ENCODE data around the gene CLTCL1.
"Not testable (repeated sequence)": the region's sequence is repeated elsewhere in the genome, so short reads cannot be mapped to it uniquely, and the experiment has no call there.

The CLTCL1 gene

GRCh38 chr22:19291580-19292457, at the start of gene CLTCL1:
CLTCL1 (minus strand) TSS chr22:19291719; CDS start chr22:19291641, 78 bp downstream.
- DNase-seq = peak; percentile 71

GRCh38 chr22:19337137-19337536, 45.6 kb upstream of the CLTCL1 start:
- no peak for DNase-seq

GRCh38 chr22:19336133-19337075, 44.9 kb upstream of the CLTCL1 start:
- DNase-seq = no peak

- DNase-seq = no peak
Measured at GRCh38 chr22:19331975-19332374, 40.5 kb upstream of the CLTCL1 start.

GRCh38 chr22:19331474-19331873, 40.0 kb upstream of the CLTCL1 start:
- DNase-seq = no peak

- DNase-seq = no peak
Measured at GRCh38 chr22:19330865-19331418, 39.4 kb upstream of the CLTCL1 start.

- not testable (repeated sequence) for DNase-seq
Measured at GRCh38 chr22:19330205-19330604, 38.7 kb upstream of the CLTCL1 start.

- no peak for DNase-seq
Measured at GRCh38 chr22:19329454-19329853, 37.9 kb upstream of the CLTCL1 start.

- DNase-seq = no peak
Measured at GRCh38 chr22:19325296-19325948, 33.9 kb upstream of the CLTCL1 start.

- DNase-seq = not testable (repeated sequence)
Measured at GRCh38 chr22:19323420-19323819, 31.9 kb upstream of the CLTCL1 start.

GRCh38 chr22:19321757-19322156, 30.2 kb upstream of the CLTCL1 start:
- no peak for DNase-seq

GRCh38 chr22:19320136-19320535, 28.6 kb upstream of the CLTCL1 start:
- not testable (repeated sequence) for DNase-seq

- no peak for DNase-seq
Measured at GRCh38 chr22:19319281-19319680, 27.8 kb upstream of the CLTCL1 start.

- no peak for DNase-seq
Measured at GRCh38 chr22:19317865-19318264, 26.3 kb upstream of the CLTCL1 start.

- DNase-seq = no peak
Measured at GRCh38 chr22:19307872-19308271, 16.4 kb upstream of the CLTCL1 start.

- not testable (repeated sequence) for DNase-seq
Measured at GRCh38 chr22:19306535-19306934, 15.0 kb upstream of the CLTCL1 start.

- DNase-seq = no peak
Measured at GRCh38 chr22:19304547-19304946, 13.0 kb upstream of the CLTCL1 start.

- DNase-seq = no peak
Measured at GRCh38 chr22:19303785-19304184, 12.3 kb upstream of the CLTCL1 start.

GRCh38 chr22:19295733-19296132, 4.2 kb upstream of the CLTCL1 start:
- DNase-seq = no peak

- DNase-seq = no peak
Measured at GRCh38 chr22:19292458-19293230, 1.1 kb upstream of the CLTCL1 start.

- DNase-seq = peak; percentile 6
Measured at GRCh38 chr22:19291218-19291579, 320 bp downstream of the CLTCL1 start.
